Progenitor cell of endocrine pancreas (in vitro differentiated cells): ENCODE results near the gene ETFBKMT. TPM values are rescaled to one million over a fixed set of nuclear protein-coding genes. Genes with fewer than 3 reads are reported as not detected.

Source experiments
- DNase-seq: peaks from one replicate; pipeline ENCODE4 v3.0.0; 2021; ENCODE audit warnings: low spot score; ENCODE audit not compliant: unreplicated experiment
- H3K27ac Mint-ChIP-seq: 2 replicates; pipeline ENCODE4 v1.8.0; 2021; ENCODE audit warnings: mild to moderate bottlenecking, moderate library complexity, mixed read lengths
- H3K27me3 Mint-ChIP-seq: 2 replicates; pipeline ENCODE4 v1.8.0; 2021; ENCODE audit warnings: mixed read lengths
- H3K36me3 Mint-ChIP-seq: 2 replicates; pipeline ENCODE4 v1.8.0; 2022; ENCODE audit warnings: mixed read lengths; ENCODE audit not compliant: insufficient read depth
- H3K4me1 Mint-ChIP-seq: 2 replicates; pipeline ENCODE4 v1.8.0; 2021; ENCODE audit warnings: low read depth, mixed read lengths
- H3K4me3 Mint-ChIP-seq: 2 replicates; pipeline ENCODE4 v1.8.0; 2021; ENCODE audit warnings: low read depth, mild to moderate bottlenecking, moderate library complexity, mixed read lengths
- H3K9me3 Mint-ChIP-seq: 2 replicates; pipeline ENCODE4 v1.8.0; 2021; ENCODE audit warnings: low read depth, mixed read lengths
- total RNA-seq: library from RNA; stranded (reverse); gene quantifications from 2 replicates; pipeline ENCODE4 v1.2.1, GENCODE V29; 2021
- TF ChIP-seq, protein P1 (sequence below): fragments of 200-600 bp; sonication (generic); IDR thresholded peaks from one replicate; pipeline ENCODE4 v1.5.0; 2021; ENCODE audit warnings: antibody characterized with exemption, mild to moderate bottlenecking; ENCODE audit not compliant: unreplicated experiment

Gene ETFBKMT
- total RNA-seq, 1 donor from 2014 or later = 4.5 TPM

DNA sequence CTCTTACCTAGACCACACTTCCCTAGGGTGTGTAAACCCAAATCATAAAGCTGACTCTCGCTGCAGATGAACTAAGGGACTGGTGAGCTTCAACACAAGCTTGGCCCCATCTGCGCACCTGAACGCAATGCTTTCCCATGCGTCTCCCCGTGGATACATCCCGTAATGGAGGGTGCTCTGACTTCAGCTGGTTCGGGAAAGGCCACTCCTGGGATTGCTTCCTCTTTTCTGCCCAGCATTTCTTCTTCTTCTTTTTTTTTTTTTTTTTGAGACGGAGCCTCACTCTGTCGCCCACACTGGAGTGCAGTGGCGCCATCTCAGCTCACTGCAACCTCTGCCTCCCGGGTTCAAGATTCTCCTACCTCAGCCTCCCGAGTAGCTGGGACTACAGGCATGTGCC lies 27.7 kb upstream of the ETFBKMT start:
- no peaks in the 10 kb centered on the region for H3K27me3 Mint-ChIP-seq
- H3K36me3 Mint-ChIP-seq = no peaks in the 10 kb centered on the region
- no peak for DNase-seq
- H3K9me3 Mint-ChIP-seq = no peaks in the 10 kb centered on the region
- peaks cover 28% of the 10 kb centered on the region for H3K4me1 Mint-ChIP-seq
- peak overlapping the region; percentile 19 for H3K27ac Mint-ChIP-seq
- H3K4me3 Mint-ChIP-seq = no peak overlapping the region
- TF ChIP-seq, protein P1, sequence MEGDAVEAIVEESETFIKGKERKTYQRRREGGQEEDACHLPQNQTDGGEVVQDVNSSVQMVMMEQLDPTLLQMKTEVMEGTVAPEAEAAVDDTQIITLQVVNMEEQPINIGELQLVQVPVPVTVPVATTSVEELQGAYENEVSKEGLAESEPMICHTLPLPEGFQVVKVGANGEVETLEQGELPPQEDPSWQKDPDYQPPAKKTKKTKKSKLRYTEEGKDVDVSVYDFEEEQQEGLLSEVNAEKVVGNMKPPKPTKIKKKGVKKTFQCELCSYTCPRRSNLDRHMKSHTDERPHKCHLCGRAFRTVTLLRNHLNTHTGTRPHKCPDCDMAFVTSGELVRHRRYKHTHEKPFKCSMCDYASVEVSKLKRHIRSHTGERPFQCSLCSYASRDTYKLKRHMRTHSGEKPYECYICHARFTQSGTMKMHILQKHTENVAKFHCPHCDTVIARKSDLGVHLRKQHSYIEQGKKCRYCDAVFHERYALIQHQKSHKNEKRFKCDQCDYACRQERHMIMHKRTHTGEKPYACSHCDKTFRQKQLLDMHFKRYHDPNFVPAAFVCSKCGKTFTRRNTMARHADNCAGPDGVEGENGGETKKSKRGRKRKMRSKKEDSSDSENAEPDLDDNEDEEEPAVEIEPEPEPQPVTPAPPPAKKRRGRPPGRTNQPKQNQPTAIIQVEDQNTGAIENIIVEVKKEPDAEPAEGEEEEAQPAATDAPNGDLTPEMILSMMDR = no peak

DNA sequence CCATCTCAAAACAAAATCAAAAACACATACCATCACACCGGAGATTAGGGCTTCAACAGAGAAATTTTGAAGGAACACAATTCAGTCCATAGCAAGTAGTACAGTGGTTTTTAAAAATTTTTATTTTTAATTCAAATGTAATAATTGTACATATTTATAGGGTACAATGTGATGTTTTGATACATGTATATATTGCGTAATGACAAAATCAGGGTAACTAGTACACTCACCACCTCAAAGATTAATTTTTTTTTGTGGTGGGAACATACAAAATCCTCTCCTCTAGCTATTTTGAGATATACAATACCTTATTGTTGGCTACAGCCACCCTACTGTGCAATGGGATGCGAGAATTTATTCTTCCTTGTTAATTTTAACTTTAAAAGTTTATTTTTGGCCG lies 26.0 kb upstream of the ETFBKMT start:
- DNase-seq = no peak
- Mint-ChIP-seq H3K27me3 (no peaks in the 10 kb centered on the region), H3K27ac (no peak overlapping the region), H3K9me3 (no peaks in the 10 kb centered on the region), H3K36me3 (no peaks in the 10 kb centered on the region), H3K4me3 (no peak overlapping the region), H3K4me1 (peaks cover 28% of the 10 kb centered on the region)
- TF ChIP-seq, protein P1 = no peak

- Mint-ChIP-seq H3K4me1 (peaks cover 23% of the 10 kb centered on the region), H3K9me3 (no peaks in the 10 kb centered on the region), H3K4me3 (no peak overlapping the region), H3K27me3 (no peaks in the 10 kb centered on the region), H3K27ac (no peak overlapping the region), H3K36me3 (no peaks in the 10 kb centered on the region)
- DNase-seq = no peak
- TF ChIP-seq, protein P1 = no peak
Measured at GRCh38 chr12:31634620-31635019, 24.9 kb upstream of the ETFBKMT start.

DNA sequence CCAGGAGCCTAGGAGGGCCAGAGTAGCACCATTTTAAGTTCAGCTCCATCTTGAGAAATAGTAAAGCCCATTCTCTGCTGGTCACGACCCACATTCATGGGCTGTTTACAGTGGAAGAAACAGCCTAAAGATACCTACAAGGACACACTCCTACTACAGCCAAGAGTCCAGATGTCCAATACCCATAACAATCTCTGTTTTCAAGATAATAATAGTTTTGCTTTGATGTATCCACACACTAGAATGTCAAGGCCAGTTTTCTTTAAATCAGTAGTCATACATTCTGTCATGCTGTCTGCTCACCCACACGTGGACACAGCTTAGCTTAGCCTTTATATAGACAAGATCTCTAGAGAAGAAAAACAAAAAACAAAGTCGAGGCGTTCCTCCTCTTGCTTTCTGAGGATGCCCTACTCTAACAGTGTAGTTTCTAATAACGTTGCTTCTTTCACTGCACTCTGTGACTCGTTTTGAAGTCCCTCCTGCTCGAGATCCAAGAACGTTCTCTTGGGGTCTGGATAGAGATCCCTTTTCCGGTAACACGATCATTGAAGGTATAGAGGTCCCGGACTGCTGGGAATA lies 17.9 kb upstream of the ETFBKMT start:
- DNase-seq = no peak
- no peak overlapping the region for H3K4me3 Mint-ChIP-seq
- no peaks in the 10 kb centered on the region for H3K36me3 Mint-ChIP-seq
- TF ChIP-seq, protein P1 = no peak
- H3K4me1 Mint-ChIP-seq = peaks cover 3% of the 10 kb centered on the region
- H3K27ac Mint-ChIP-seq = no peak overlapping the region
- H3K27me3 Mint-ChIP-seq = no peaks in the 10 kb centered on the region
- H3K9me3 Mint-ChIP-seq = no peaks in the 10 kb centered on the region

GRCh38 chr12:31644536-31644935 lies 15.0 kb upstream of the ETFBKMT start:
- Mint-ChIP-seq H3K4me1 (peaks cover 2% of the 10 kb centered on the region), H3K9me3 (no peaks in the 10 kb centered on the region), H3K27ac (peak overlapping the region; percentile 14)

More at GRCh38 chr12:31644536-31644935, 15.0 kb upstream of the ETFBKMT start:
- Mint-ChIP-seq H3K27me3 (no peaks in the 10 kb centered on the region), H3K4me3 (no peak overlapping the region), H3K36me3 (no peaks in the 10 kb centered on the region)
- TF ChIP-seq, protein P1 = no peak
- DNase-seq = no peak
